22Rv1 (cell line): Measurements from ENCODE around the gene PC.

Source experiments
- ZFX ChIP-seq: fragments of 450-650 bp; IDR thresholded peaks from 2 replicates; pipeline ENCODE4 v1.6.1; 2017; ENCODE audit warnings: antibody characterized with exemption, borderline replicate concordance
- TF ChIP-seq, protein P1 (sequence below): fragments of 450-650 bp; IDR thresholded peaks from 2 replicates; pipeline ENCODE4 v1.5.1; 2017; ENCODE audit warnings: mild to moderate bottlenecking

DNA sequence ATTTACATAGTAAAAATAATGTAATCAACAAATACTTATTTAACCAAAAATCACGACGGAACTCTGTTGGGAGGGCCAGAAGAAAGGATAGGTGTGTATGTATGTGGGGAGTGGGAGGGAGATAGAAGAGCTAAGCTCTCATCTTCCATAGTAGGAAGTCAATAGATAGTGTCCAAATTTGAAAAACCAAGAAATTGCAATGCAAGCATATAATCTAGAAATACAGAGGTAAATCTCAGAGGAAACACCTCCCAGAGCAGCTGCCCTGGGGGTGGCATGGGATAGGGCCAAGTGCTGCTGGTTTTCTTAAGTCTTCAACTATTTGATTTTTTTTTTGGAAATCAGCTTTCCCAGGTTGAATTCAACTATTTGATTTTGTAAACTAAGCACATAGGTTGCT, 33.9 kb upstream of the PC start:
- TF ChIP-seq, protein P1, sequence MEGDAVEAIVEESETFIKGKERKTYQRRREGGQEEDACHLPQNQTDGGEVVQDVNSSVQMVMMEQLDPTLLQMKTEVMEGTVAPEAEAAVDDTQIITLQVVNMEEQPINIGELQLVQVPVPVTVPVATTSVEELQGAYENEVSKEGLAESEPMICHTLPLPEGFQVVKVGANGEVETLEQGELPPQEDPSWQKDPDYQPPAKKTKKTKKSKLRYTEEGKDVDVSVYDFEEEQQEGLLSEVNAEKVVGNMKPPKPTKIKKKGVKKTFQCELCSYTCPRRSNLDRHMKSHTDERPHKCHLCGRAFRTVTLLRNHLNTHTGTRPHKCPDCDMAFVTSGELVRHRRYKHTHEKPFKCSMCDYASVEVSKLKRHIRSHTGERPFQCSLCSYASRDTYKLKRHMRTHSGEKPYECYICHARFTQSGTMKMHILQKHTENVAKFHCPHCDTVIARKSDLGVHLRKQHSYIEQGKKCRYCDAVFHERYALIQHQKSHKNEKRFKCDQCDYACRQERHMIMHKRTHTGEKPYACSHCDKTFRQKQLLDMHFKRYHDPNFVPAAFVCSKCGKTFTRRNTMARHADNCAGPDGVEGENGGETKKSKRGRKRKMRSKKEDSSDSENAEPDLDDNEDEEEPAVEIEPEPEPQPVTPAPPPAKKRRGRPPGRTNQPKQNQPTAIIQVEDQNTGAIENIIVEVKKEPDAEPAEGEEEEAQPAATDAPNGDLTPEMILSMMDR, result no peak
- TF ChIP-seq ZFX, result no peak
